BLaER1 (cell line): ENCODE data around the gene PAEP.

Source experiments
- H3K27ac ChIP-seq: shearing (Covaris generic); formaldehyde crosslinking; 2 replicates; pipeline ENCODE4 v1.8.1; 2022
- H3K27me3 ChIP-seq: shearing (Covaris generic); formaldehyde crosslinking; 2 replicates; pipeline ENCODE4 v1.8.1; 2022
- H3K36me3 ChIP-seq: shearing (Covaris generic); formaldehyde crosslinking; 2 replicates; pipeline ENCODE4 v1.8.1; 2022
- H3K4me1 ChIP-seq: shearing (Covaris generic); formaldehyde crosslinking; 2 replicates; pipeline ENCODE4 v1.8.1; 2022
- H3K4me2 ChIP-seq: shearing (Covaris generic); formaldehyde crosslinking; 2 replicates; pipeline ENCODE4 v1.8.1; 2022
- H3K4me3 ChIP-seq: shearing (Covaris generic); formaldehyde crosslinking; 2 replicates; pipeline ENCODE4 v1.8.1; 2022
- H3K9ac ChIP-seq: shearing (Covaris generic); formaldehyde crosslinking; 2 replicates; pipeline ENCODE4 v1.8.1; 2022
- H3K9me3 ChIP-seq: shearing (Covaris generic); formaldehyde crosslinking; 2 replicates; pipeline ENCODE4 v1.8.1; 2022
- H4K20me1 ChIP-seq: shearing (Covaris generic); formaldehyde crosslinking; 2 replicates; pipeline ENCODE4 v1.8.1; 2022
- Cebpa-rat ChIP-seq: shearing (Covaris generic); IDR thresholded peaks from 2 replicates; pipeline ENCODE4 v1.8.1; 2022

Gene PAEP

GRCh38 chr9:135519179-135519971 is 42.2 kb upstream of the PAEP start:
- H3K4me2 ChIP-seq, result no peak overlapping the region
- peaks cover 27% of the 10 kb centered on the region for H3K4me1 ChIP-seq
- H4K20me1 ChIP-seq, result no peaks in the 10 kb centered on the region
- TF ChIP-seq Cebpa-rat, result no peak
- H3K36me3 ChIP-seq, result no peaks in the 10 kb centered on the region
- no peak overlapping the region for H3K27ac ChIP-seq
- no peak overlapping the region for H3K4me3 ChIP-seq
- no peak overlapping the region for H3K9ac ChIP-seq
- H3K27me3 ChIP-seq, result no peaks in the 10 kb centered on the region
- H3K9me3 ChIP-seq, result no peaks in the 10 kb centered on the region

GRCh38 chr9:135520916-135521607 is 40.5 kb upstream of the PAEP start, which contains the start of gene LCN1:
Gene LCN1 (plus strand): TSS chr9:135521440. CDS start chr9:135521498, 58 bp downstream.
- H3K4me3 ChIP-seq, result no peak within 1 kb of the TSS
- no peaks in the 10 kb centered on the region for H3K9me3 ChIP-seq
- no peak within 1 kb of the TSS for H3K27ac ChIP-seq
- no peaks in the 10 kb centered on the region for H3K36me3 ChIP-seq
- no peak for TF ChIP-seq Cebpa-rat
- no peaks in the 10 kb centered on the region for H4K20me1 ChIP-seq
- peaks cover 28% of the 10 kb centered on the region for H3K4me1 ChIP-seq
- H3K27me3 ChIP-seq, result no peaks in the 10 kb centered on the region
- H3K9ac ChIP-seq, result no peak within 1 kb of the TSS
- peak within 1 kb of the TSS; percentile 76 for H3K4me2 ChIP-seq

GRCh38 chr9:135521608-135522095 is 39.9 kb upstream of the PAEP start:
- Histone ChIP-seq H4K20me1 (no peaks in the 10 kb centered on the region), H3K36me3 (no peaks in the 10 kb centered on the region), H3K4me1 (peaks cover 23% of the 10 kb centered on the region), H3K9me3 (no peaks in the 10 kb centered on the region), H3K4me3 (no peak overlapping the region), H3K27me3 (no peaks in the 10 kb centered on the region), H3K27ac (no peak overlapping the region), H3K4me2 (0 out of 2 replicates have a peak overlapping the region, but pooled peaks have one; percentile 76), H3K9ac (no peak overlapping the region)
- no peak for TF ChIP-seq Cebpa-rat

GRCh38 chr9:135522137-135522877 is 39.2 kb upstream of the PAEP start:
- no peaks in the 10 kb centered on the region for H3K36me3 ChIP-seq
- no peak for TF ChIP-seq Cebpa-rat
- H3K4me1 ChIP-seq, result peaks cover 23% of the 10 kb centered on the region
- H3K27ac ChIP-seq, result no peak overlapping the region
- H4K20me1 ChIP-seq, result no peaks in the 10 kb centered on the region
- no peak overlapping the region for H3K4me3 ChIP-seq
- H3K27me3 ChIP-seq, result no peaks in the 10 kb centered on the region
- H3K4me2 ChIP-seq, result peak overlapping the region; percentile 76
- H3K9ac ChIP-seq, result no peak overlapping the region
- H3K9me3 ChIP-seq, result no peaks in the 10 kb centered on the region

GRCh38 chr9:135522931-135523330 is 38.6 kb upstream of the PAEP start:
- H3K9me3 ChIP-seq, result no peaks in the 10 kb centered on the region
- no peak overlapping the region for H3K27ac ChIP-seq
- no peaks in the 10 kb centered on the region for H4K20me1 ChIP-seq
- H3K27me3 ChIP-seq, result no peaks in the 10 kb centered on the region
- H3K4me3 ChIP-seq, result no peak overlapping the region
- peak overlapping the region; percentile 76 for H3K4me2 ChIP-seq
- no peak for TF ChIP-seq Cebpa-rat
- H3K4me1 ChIP-seq, result peaks cover 23% of the 10 kb centered on the region
- no peak overlapping the region for H3K9ac ChIP-seq
- H3K36me3 ChIP-seq, result no peaks in the 10 kb centered on the region

GRCh38 chr9:135523521-135524129 is 37.9 kb upstream of the PAEP start:
- TF ChIP-seq Cebpa-rat, result no peak
- no peaks in the 10 kb centered on the region for H4K20me1 ChIP-seq
- H3K4me3 ChIP-seq, result no peak overlapping the region
- H3K36me3 ChIP-seq, result no peaks in the 10 kb centered on the region
- H3K9ac ChIP-seq, result no peak overlapping the region
- peaks cover 23% of the 10 kb centered on the region for H3K4me1 ChIP-seq
- no peaks in the 10 kb centered on the region for H3K27me3 ChIP-seq
- H3K4me2 ChIP-seq, result no peak overlapping the region; the same call in 1 of the 2 replicates
- no peaks in the 10 kb centered on the region for H3K9me3 ChIP-seq
- no peak overlapping the region for H3K27ac ChIP-seq

- Histone ChIP-seq H3K27ac (no peak overlapping the region), H3K27me3 (no peaks in the 10 kb centered on the region), H3K4me1 (peaks cover 23% of the 10 kb centered on the region), H3K9ac (no peak overlapping the region), H3K4me2 (no peak overlapping the region), H3K9me3 (no peaks in the 10 kb centered on the region), H3K36me3 (no peaks in the 10 kb centered on the region), H3K4me3 (no peak overlapping the region), H4K20me1 (no peaks in the 10 kb centered on the region)
- no peak for TF ChIP-seq Cebpa-rat
Observed at GRCh38 chr9:135524130-135524861, 37.3 kb upstream of the PAEP start.

GRCh38 chr9:135525241-135526088 is 36.1 kb upstream of the PAEP start:
- H3K4me3 ChIP-seq, result no peak overlapping the region
- no peak overlapping the region for H3K9ac ChIP-seq
- no peak overlapping the region for H3K4me2 ChIP-seq
- no peaks in the 10 kb centered on the region for H3K9me3 ChIP-seq
- no peaks in the 10 kb centered on the region for H3K36me3 ChIP-seq
- H4K20me1 ChIP-seq, result no peaks in the 10 kb centered on the region
- H3K27ac ChIP-seq, result no peak overlapping the region
- H3K4me1 ChIP-seq, result peaks cover 23% of the 10 kb centered on the region
- H3K27me3 ChIP-seq, result no peaks in the 10 kb centered on the region
- TF ChIP-seq Cebpa-rat, result no peak
